DND-41 (cell line): ENCODE data around the gene TYW5.

Experiments used
- CTCF ChIP-seq: IDR thresholded peaks from 2 replicates; pipeline ENCODE4 v1.5.1; 2012; ENCODE audit warnings: borderline replicate concordance, low read length, moderate library complexity, mild to moderate bottlenecking; ENCODE audit not compliant: poor library complexity, severe bottlenecking; ENCODE audit errors: extremely low read depth
- EZH2 ChIP-seq: IDR thresholded peaks from 3 replicates; pipeline ENCODE4 v1.6.1; 2012; ENCODE audit warnings: borderline replicate concordance, low read depth, mild to moderate bottlenecking, moderate library complexity, low read length, inconsistent platforms; ENCODE audit not compliant: severe bottlenecking

DNA sequence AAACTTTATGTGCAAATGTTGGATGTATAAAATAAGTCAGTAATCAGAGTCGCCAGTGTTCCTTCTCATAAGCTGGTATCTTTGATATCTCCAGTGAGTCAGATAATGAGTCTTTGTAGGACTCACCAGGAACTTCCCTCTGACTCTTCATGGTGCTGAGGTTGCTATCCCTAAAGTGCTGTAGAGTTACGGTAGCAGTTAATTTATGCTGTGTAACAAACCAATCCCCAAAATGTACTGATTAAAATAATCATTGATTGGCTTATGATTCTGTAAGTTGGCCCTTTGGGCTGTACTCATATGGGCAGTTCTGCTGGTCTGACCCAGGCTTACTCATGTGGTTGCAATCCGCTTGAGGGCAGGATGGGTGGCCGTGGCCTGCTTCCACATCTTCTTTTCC, 43.9 kb upstream of the TYW5 start:
- TF ChIP-seq CTCF (no peak), EZH2 (no peak)
